ENCODE measurements around the gene TIGD1.
A peak's percentile ranks its signal among the peaks of the same experiment; 100 is the strongest.

The TIGD1 gene

GRCh38 chr2:232592772-232593395, 42.5 kb upstream of the TIGD1 start:
- no peaks in the 10 kb centered on the region for H3K36me3 ChIP-seq (ENCODE audit: control insufficient read depth, insufficient read depth, low read length)
- H3K9me3 ChIP-seq (ENCODE audit: control insufficient read depth, low read length): no peaks in the 10 kb centered on the region
- H3K4me3 ChIP-seq (ENCODE audit: low read depth, low read length): no peak overlapping the region
- H2AFZ ChIP-seq: no peak overlapping the region
- H3K79me2 ChIP-seq: no peaks in the 10 kb centered on the region
- no peak overlapping the region for H3K9ac ChIP-seq
- no peak overlapping the region for H3K4me2 ChIP-seq (ENCODE audit: low read length)
- no peaks in the 10 kb centered on the region for H3K27me3 ChIP-seq (ENCODE audit: control insufficient read depth, insufficient read depth, low read length)
- no peak for TF ChIP-seq CTCF (IDR thresholded peaks at IDR 0.05)
- no peak overlapping the region for H3K27ac ChIP-seq
- H3K4me1 ChIP-seq: peaks cover 4% of the 10 kb centered on the region

- Histone ChIP-seq H3K27ac (peak overlapping the region; percentile 53), H3K27me3 (ENCODE audit: control insufficient read depth, insufficient read depth, low read length) (no peaks in the 10 kb centered on the region), H3K4me1 (peaks cover 4% of the 10 kb centered on the region), H3K9ac (no peak overlapping the region), H3K4me2 (ENCODE audit: low read length) (peak overlapping the region; percentile 52), H2AFZ (peak overlapping the region; percentile 66), H3K4me3 (ENCODE audit: low read depth, low read length) (peak overlapping the region; percentile 31), H3K9me3 (ENCODE audit: control insufficient read depth, low read length) (no peaks in the 10 kb centered on the region), H3K36me3 (ENCODE audit: control insufficient read depth, insufficient read depth, low read length) (no peaks in the 10 kb centered on the region), H3K79me2 (no peaks in the 10 kb centered on the region)
- no peak for TF ChIP-seq CTCF (IDR thresholded peaks at IDR 0.05)
Observed at GRCh38 chr2:232588680-232589585, 38.6 kb upstream of the TIGD1 start.

- Histone ChIP-seq H3K79me2 (no peaks in the 10 kb centered on the region), H3K36me3 (ENCODE audit: control insufficient read depth, insufficient read depth, low read length) (no peaks in the 10 kb centered on the region), H3K4me2 (ENCODE audit: low read length) (no peak overlapping the region), H3K9me3 (ENCODE audit: control insufficient read depth, low read length) (no peaks in the 10 kb centered on the region), H3K9ac (no peak overlapping the region), H3K27ac (no peak overlapping the region), H2AFZ (no peak overlapping the region), H3K4me3 (ENCODE audit: low read depth, low read length) (no peak overlapping the region), H3K27me3 (ENCODE audit: control insufficient read depth, insufficient read depth, low read length) (no peaks in the 10 kb centered on the region), H3K4me1 (peaks cover 4% of the 10 kb centered on the region)
- no peak for TF ChIP-seq CTCF (IDR thresholded peaks at IDR 0.05)
Observed at GRCh38 chr2:232588031-232588430, 37.7 kb upstream of the TIGD1 start.

GRCh38 chr2:232587512-232587911, 37.2 kb upstream of the TIGD1 start:
- no peak for TF ChIP-seq CTCF (IDR thresholded peaks at IDR 0.05)
- peaks cover 4% of the 10 kb centered on the region for H3K4me1 ChIP-seq
- H3K4me2 ChIP-seq (ENCODE audit: low read length): no peak overlapping the region
- H3K4me3 ChIP-seq (ENCODE audit: low read depth, low read length): no peak overlapping the region
- H3K9ac ChIP-seq: no peak overlapping the region
- no peaks in the 10 kb centered on the region for H3K27me3 ChIP-seq (ENCODE audit: control insufficient read depth, insufficient read depth, low read length)
- no peaks in the 10 kb centered on the region for H3K79me2 ChIP-seq
- H3K27ac ChIP-seq: no peak overlapping the region
- no peaks in the 10 kb centered on the region for H3K9me3 ChIP-seq (ENCODE audit: control insufficient read depth, low read length)
- H3K36me3 ChIP-seq (ENCODE audit: control insufficient read depth, insufficient read depth, low read length): no peaks in the 10 kb centered on the region
- H2AFZ ChIP-seq: no peak overlapping the region
